GM12872 (cell line): ENCODE data around the gene DNAJC19.

Source experiments
- TF ChIP-seq, protein P1 (sequence below): IDR thresholded peaks from 3 replicates; pipeline ENCODE4 v1.5.1; 2011; ENCODE audit warnings: low read depth, mild to moderate bottlenecking, low read length, moderate library complexity; ENCODE audit not compliant: insufficient read depth

Gene DNAJC19

DNA sequence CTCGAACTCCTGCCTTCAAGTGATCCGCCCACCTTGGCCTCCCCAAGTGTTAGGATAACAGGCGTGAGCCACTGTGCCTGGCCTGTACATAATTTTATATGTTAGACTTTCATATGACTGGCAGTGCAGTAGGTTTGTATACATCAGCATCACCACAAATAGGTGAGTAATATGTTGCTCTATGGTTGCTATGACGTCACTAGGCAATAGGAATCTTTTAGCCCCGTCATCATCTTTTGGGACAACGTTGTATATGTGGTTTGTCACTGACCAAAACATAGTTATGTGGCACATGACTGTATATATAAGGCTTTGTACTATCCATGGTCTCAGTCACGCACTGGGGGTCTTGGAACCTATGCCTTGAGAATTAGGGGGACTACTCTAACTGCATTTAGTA lies 17.0 kb upstream of the DNAJC19 start:
- TF ChIP-seq, protein P1, sequence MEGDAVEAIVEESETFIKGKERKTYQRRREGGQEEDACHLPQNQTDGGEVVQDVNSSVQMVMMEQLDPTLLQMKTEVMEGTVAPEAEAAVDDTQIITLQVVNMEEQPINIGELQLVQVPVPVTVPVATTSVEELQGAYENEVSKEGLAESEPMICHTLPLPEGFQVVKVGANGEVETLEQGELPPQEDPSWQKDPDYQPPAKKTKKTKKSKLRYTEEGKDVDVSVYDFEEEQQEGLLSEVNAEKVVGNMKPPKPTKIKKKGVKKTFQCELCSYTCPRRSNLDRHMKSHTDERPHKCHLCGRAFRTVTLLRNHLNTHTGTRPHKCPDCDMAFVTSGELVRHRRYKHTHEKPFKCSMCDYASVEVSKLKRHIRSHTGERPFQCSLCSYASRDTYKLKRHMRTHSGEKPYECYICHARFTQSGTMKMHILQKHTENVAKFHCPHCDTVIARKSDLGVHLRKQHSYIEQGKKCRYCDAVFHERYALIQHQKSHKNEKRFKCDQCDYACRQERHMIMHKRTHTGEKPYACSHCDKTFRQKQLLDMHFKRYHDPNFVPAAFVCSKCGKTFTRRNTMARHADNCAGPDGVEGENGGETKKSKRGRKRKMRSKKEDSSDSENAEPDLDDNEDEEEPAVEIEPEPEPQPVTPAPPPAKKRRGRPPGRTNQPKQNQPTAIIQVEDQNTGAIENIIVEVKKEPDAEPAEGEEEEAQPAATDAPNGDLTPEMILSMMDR, result no peak

- TF ChIP-seq, protein P1, result no peak
Observed at GRCh38 chr3:180996415-180996932, 6.9 kb upstream of the DNAJC19 start.

DNA sequence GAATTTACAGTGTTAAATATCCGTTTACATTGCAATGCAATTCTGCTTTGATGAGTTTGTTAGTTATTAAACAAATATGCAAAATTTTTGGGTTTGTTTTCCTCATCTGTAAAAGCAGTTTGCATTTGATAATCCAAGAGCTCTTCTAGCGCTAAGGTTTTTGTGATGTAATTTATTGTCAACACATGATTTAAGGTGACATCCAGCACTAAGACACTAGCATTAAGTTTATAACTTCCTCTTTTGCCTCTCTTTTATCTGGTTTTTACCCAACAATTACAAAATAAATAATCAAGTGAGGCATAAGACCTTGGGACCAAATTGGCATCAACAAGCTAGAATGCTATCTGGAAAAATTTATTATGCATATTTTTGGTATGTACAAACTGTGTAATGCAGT lies 969 bp upstream of the DNAJC19 start:
- TF ChIP-seq, protein P1, result no peak

- TF ChIP-seq, protein P1, result no peak
Observed at GRCh38 chr3:180987344-180987743, 2.2 kb downstream of the DNAJC19 start.

DNA sequence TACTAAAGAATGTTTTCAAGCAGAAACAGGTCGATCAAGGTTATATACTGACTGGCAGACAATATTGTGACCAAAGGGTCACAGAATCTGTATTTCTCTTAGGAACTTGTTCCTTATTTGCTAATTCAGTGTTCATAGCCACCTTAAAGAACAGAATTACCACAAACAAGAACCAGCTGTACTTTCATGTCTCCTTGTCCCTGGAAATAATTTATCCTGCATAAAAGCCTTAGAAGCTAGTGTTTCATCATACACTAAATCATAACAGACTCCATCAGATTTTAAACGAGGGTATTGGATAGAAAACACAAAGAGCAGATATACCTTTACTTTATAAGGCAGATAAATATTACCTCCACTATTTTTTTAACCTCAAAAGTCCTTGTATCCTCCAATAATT lies 6.4 kb downstream of the DNAJC19 start:
- TF ChIP-seq, protein P1, result no peak

- TF ChIP-seq, protein P1, result no peak
Observed at GRCh38 chr3:180981912-180982311, 7.6 kb downstream of the DNAJC19 start.

- TF ChIP-seq, protein P1, result no peak
Observed at GRCh38 chr3:180980611-180981010, 8.9 kb downstream of the DNAJC19 start.
